GM21723 (cell line): ENCODE data around the gene UBE2Q2.
"Not testable (repeated sequence)": the region's sequence is repeated elsewhere in the genome, so short reads cannot be mapped to it uniquely, and the experiment has no call there.

ENCODE experiments used
- ATAC-seq: cut with Tn5 transposase; IDR thresholded peaks from one replicate; pipeline ENCODE4 v1.9.1; 2021; ENCODE audit warnings: mild to moderate bottlenecking, moderate library complexity; ENCODE audit not compliant: unreplicated experiment

Gene UBE2Q2

DNA sequence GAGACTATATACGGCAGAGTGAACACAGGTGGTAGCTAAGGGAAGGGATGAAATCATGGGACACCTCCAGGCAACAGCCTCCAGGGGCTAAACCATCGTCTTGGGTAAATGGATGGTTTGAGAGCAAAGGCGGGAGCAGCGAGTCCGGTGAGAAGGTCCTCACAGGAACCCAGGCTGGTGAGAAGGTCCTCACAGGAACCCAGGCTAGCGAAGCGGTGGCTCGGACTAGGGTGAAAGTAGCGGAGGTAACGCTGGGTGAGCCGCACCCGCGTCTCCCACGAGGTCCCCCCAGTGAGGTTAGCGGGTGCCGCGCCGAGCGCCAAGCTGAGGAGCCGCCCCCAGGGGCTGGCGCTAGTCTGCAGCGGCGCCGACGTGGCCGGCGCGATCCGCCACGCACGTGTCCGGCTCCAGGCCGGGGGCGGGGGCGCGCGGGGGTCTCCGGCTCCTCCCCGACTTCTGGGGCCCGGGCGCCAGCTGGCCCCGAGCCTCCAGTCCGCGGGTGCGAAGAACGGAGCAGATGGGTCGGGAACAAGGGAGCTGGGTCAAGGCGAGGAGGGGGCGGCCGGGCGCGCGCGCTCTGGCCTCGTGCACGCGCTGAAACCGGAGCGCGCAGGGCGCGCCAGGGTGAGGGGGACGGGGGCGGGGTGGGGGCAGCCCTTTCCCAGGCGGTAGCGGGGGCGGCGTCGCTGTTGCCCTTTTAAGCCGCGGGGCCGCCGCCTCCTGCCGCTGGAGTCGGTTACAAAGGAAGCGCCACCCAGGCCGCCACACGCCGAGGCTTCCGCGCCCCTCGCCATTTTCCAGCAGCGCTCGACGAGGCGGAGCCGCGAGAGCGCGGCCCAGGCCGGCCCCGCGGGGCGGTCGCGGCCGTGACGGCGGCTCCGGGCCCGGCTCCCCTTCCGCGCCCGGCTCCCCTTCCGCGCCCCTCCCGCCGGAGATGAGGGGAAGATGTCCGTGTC lies at the start of gene UBE2Q2:
UBE2Q2 (plus strand) TSS at position 726 of the 956 bp plus-strand sequence; CDS start at position 946, 220 bp downstream.
- peak; percentile 57 for ATAC-seq

DNA sequence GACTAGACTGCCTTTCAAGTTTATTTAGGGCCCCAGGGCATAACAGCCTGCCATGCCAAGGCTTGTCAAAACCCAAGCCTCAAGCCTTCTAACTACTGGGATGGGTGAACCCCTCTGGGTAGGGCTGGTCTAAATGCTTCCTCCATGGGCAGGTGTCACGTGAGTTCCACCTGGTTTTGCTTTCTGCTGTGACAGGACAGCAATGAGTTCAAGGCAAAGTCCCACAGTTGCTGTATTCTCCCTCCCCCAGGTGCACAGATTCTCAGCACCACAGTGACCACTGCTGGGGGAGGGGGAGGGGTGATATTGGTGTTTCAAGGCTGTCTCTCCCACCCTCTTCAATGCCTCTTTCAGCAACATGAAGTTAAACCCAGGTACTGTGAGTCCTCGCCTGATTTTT lies 46.9 kb upstream of the UBE2Q2 start:
- no peak for ATAC-seq

DNA sequence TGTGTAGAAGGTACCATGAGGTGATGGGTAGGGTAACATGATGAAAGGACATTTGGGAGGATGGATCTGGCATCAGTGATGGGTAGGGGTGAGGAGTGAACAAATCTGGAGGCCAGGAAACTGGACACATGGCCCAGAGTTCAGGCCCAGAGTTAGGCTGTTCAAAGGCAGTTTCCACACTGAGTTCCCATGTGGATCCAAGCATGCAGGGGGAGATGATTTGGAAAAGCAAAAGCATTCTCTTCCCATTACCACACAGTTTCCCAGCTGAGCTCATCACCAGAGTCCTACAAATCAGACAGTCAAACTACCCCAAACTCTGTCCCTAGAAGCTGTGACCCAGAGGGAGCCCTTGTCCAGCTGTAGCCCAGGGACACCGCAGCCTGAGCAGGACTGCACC lies 46.1 kb upstream of the UBE2Q2 start:
- not testable (repeated sequence) for ATAC-seq

- no peak for ATAC-seq
Observed at GRCh38 chr15:75799190-75799589, 44.1 kb upstream of the UBE2Q2 start.

GRCh38 chr15:75800409-75800808 lies 42.8 kb upstream of the UBE2Q2 start:
- not testable (repeated sequence) for ATAC-seq

DNA sequence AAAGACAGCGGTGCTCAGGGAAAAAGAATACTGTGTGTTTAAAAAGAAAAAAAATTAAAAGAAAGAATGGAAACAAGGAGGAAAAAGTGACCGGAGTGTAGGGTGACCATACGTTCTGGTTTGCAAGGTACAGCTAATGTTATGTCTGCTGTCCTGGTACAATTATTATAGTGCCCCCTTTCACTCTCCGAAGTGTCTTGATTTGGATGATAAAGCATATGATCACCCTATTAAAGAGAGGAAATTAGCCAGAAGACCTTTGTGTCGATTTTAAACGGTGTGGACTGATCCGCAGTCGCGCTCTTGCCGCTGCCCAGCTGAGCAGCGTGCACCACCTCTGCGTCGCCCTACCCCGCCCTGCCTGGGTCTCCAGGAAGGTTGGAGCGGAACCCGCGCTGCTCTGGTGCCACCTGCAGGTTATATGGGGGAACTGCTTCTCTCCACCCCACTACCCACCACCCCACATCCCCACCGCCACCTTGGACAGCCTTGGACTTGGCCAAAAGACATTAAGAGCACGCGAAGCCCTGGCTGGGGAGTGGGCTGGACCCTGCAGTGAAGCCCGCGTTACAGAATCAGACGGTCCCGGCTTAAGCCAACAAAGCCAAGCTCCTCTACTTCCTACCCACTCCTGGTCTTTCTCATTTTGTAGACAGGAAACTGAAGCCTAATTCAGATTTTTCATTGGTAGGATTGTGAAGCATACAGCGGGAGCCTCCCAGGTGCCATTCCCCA lies 41.2 kb upstream of the UBE2Q2 start:
- ATAC-seq, result no peak

DNA sequence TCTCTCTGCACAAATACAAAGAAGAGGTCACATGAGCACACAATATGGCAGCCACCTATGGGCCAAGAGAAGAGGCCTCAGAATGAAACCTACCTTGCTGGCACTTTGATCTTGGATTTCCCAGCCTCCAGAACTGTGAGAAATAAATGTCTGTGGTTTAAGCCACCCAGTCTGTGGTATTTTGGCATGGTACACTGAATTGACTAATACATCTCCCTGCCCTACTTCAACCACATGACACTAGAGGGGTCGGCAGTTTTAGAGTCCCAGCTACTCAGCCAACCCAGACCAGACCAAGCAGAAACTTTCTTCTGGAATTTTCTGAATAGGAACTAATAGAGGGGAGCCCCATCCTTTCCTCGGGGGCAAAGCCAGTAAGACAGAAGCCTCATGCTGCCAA lies 35.8 kb upstream of the UBE2Q2 start:
- not testable (repeated sequence) for ATAC-seq

- not testable (repeated sequence) for ATAC-seq
Observed at GRCh38 chr15:75808009-75808408, 35.2 kb upstream of the UBE2Q2 start.

DNA sequence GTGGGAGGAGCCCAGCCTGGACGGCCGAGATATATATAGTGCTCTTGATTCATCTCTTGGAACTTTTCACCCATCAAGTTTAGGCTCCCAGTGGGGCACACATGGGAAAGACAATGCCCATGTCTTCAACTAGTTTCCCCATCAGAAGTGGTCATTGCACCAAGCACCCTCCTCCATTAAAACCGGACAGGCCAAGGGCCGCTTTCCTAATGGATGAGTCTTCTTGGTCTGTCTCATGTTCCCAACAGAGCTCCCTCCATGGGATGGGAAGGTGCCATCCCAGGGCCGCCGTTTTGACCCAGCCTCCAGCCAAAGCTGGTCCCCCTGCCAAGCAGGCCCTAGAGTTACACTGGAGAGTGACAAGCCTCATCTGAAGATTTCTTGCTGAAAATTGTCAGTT lies 34.7 kb upstream of the UBE2Q2 start:
- ATAC-seq, result no peak

GRCh38 chr15:75809986-75810750 lies 33.1 kb upstream of the UBE2Q2 start:
- ATAC-seq, result no peak

- ATAC-seq, result no peak
Observed at GRCh38 chr15:75810874-75811498, 32.3 kb upstream of the UBE2Q2 start.

DNA sequence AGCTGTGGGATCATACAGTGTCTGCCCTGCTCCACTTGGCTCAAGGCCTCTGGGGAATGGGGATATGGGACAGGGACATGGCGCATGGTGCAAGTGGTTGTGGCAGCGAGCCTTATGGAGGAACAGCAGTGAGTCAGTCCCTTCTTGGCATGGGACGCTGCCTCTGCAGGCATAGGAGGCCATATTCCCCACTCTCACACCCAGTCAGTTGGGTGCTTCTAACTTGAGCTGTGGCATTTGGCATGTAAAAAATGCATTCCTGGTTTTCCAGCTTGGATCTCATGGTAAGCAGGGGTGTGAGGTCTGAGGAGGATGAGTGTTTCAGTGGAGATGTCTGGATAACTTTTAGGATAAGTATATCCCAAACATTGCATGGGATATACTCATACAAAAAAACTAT lies 31.6 kb upstream of the UBE2Q2 start:
- ATAC-seq, result no peak

- no peak for ATAC-seq
Observed at GRCh38 chr15:75814794-75815193, 28.5 kb upstream of the UBE2Q2 start.

DNA sequence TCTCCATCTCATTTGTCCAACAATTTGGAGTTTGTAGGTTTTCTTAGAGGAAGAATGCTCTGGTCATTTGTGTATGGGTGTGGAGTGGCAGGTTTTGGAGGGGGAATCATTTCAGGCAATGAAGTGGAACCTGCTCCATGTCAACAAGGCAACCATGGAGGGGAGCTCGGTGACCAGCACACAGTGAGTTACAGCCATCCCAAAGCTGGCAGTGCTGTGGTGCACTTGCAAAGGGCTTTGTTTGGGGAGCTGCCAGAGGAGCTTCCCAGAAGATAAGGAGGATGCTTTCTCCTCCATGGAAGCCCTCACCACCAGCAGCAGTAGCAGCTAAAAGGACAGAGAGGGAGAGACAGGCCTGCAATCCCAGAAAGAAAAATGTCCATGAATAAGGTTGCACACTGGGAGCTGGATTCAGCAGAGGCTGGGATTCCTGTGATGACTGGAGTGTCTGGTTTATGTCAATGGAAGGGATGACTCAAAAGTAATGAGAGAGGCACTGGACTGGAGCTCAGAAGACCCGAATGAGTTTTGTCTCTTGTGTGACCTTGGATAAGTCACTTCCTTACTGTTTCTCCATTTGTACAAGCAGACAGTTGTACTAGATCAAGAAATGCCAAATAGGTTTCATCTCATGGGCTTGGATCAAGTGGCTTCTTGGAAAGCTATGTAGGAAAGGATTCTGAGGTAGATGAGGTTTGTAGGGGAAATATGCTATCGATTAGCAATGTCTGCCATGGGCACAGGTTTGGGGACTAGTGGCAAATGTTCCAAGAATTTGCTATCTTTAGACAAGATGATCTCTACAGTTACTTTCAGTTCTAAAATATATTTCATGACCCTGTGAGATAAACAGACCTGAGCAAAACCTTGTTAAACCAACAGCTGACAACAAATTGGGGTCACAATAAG lies 27.2 kb upstream of the UBE2Q2 start:
- ATAC-seq, result no peak

DNA sequence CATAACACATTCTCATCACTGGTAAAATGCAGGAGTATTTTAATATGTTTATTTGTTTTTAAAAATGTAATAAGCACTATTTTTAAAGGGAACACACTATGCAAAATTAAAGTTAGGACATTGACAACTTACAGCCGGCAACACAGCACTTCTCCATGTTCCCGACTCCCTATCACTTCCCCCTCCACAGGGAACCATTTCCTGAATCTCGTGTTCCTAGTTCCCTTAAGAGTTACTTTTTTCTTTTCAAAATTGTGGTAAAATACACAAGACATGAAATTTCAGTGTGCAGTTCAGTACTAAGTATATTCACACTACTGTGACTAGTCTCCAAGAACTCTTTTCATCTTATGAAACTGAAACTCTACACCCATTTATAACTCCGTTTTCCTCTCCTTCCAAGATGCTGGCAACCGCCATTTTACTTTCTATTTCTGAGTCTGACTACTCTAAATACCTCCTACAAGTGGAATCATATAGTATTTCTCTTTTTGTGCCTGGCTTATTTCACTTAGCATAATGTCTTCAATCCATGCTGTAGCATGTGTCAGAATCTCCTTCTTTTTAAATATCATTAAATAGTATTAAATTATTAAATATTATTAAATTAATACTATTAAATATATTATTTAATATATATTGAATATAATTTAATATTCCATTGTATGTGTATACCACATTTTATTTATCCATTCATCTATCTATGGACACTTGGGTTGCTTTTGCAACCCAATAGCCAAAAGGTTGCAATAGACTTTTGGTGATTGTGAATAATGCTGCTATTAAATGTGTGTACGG lies 25.9 kb upstream of the UBE2Q2 start:
- no peak for ATAC-seq

DNA sequence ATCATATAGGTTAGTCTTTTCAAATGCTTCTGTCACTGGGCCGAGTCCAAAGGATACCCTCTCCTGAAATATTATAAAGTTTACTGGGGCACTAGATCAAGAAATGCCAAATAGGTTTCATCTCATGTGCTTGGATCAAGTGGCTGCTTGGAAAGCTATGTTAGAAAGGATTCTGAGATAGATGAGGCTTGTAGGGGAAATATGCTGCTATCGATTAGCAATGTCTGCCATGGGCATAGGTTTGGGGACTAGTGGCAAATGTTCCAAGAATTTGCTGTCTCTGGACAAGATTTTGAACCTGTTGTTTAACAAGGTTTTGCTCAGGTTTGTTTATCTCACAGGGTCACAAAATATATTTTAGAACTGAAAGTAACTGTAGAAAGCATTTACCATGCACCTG lies 23.0 kb upstream of the UBE2Q2 start:
- ATAC-seq, result no peak

DNA sequence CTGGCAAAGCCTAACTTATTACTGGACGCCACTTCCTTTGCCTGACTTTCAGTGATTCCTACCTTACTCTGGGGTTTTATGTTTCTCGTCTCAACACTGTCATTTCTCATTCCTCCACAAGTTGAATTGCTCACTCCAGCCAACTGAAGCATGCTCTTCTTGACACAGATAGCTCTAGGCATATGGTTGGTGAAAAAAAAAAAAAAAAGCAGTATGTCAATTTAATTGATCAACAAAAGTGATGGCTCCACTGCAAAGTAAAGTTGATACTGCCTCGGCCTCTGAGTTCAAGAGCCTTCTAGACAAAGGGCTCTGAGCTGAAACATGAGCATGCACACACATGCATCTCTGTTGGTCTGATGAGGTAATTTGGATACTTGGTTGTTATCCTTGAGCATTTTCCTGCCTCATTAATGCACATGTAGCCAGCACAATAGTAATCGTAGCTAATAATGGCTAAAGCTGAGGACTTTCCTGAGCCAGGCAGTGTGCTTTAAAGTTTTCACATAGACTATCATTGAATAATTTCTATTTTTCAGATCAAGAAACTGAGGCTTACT lies 21.4 kb upstream of the UBE2Q2 start:
- ATAC-seq, result no peak

- ATAC-seq, result no peak
Observed at GRCh38 chr15:75822685-75823278, 20.5 kb upstream of the UBE2Q2 start.
